Transverse colon (tissue), 4 donors: ENCODE data around the gene DKK3.

Source experiments
- CTCF ChIP-seq, 5 experiments: fragments of 200-600 bp in 3 of 5; fragments of 450-650 bp in 2 of 5; sonication (generic) in 3 of 5; IDR thresholded peaks; 1 replicate in 2 of 5; 2 replicates in 3 of 5; pipeline ENCODE4 v1.5.1; 2016 to 2017; ENCODE audit warnings: antibody characterized with exemption in 5 of 5, inconsistent platforms in 3 of 5, mild to moderate bottlenecking in 2 of 5, moderate library complexity in 1 of 5
- POLR2A ChIP-seq: fragments of 450-650 bp; IDR thresholded peaks from one replicate; pipeline ENCODE4 v1.6.1; 2016; ENCODE audit warnings: antibody characterized with exemption, mild to moderate bottlenecking, moderate library complexity
- POLR2AphosphoS5 ChIP-seq, 3 donors: sonication (generic); formaldehyde crosslinking; IDR thresholded peaks; one replicate each; pipeline ENCODE4 v1.6.1; 2016; ENCODE audit warnings: antibody characterized with exemption in 3 of 3

GRCh38 chr11:11963842-11964773 lies 44.3 kb downstream of the DKK3 start:
- TF ChIP-seq POLR2AphosphoS5 (IDR thresholded peaks at IDR 0.05), result no peak
- no peak for TF ChIP-seq CTCF (IDR thresholded peaks at IDR 0.05)
- no peak for TF ChIP-seq POLR2A
